Trophoblast cell (in vitro differentiated cells and primary cell): ENCODE measurements around the gene EPHA4.

Source experiments
- DNase-seq, 2 donors: peaks; one replicate each; pipeline ENCODE4 v3.0.0-alpha.2; 2016
- H2AFZ ChIP-seq: 2 replicates; pipeline ENCODE4 v1.6.1; 2013; ENCODE audit warnings: low read length, moderate library complexity, mild to moderate bottlenecking; ENCODE audit not compliant: insufficient read depth, poor library complexity
- H2AK5ac ChIP-seq: 2 replicates; pipeline ENCODE4 v1.6.1; 2013; ENCODE audit warnings: mild to moderate bottlenecking, low read length
- H2BK120ac ChIP-seq: 2 replicates; pipeline ENCODE4 v1.6.1; 2013; ENCODE audit warnings: low read length, mild to moderate bottlenecking, moderate library complexity; ENCODE audit not compliant: insufficient read depth, poor library complexity
- H2BK12ac ChIP-seq: 2 replicates; pipeline ENCODE4 v1.6.1; 2013; ENCODE audit warnings: mild to moderate bottlenecking, low read length, moderate library complexity
- H2BK5ac ChIP-seq: 2 replicates; pipeline ENCODE4 v1.6.1; 2013; ENCODE audit warnings: low read length, low read depth, moderate library complexity, mild to moderate bottlenecking; ENCODE audit not compliant: poor library complexity
- H3K14ac ChIP-seq: 2 replicates; pipeline ENCODE4 v1.6.1; 2013; ENCODE audit warnings: mild to moderate bottlenecking, low read length
- H3K18ac ChIP-seq: 2 replicates; pipeline ENCODE4 v1.6.1; 2013; ENCODE audit warnings: mild to moderate bottlenecking, low read length
- H3K23ac ChIP-seq: 2 replicates; pipeline ENCODE4 v1.6.1; 2013; ENCODE audit warnings: low read length
- H3K27ac ChIP-seq: 2 replicates; pipeline ENCODE4 v1.5.1; 2013; ENCODE audit warnings: low read depth, mild to moderate bottlenecking, inconsistent platforms, low read length, moderate library complexity
- H3K27me3 ChIP-seq: 2 replicates; pipeline ENCODE4 v1.6.1; 2013; ENCODE audit warnings: inconsistent platforms, mild to moderate bottlenecking, low read length, moderate library complexity; ENCODE audit not compliant: insufficient read depth
- H3K36me3 ChIP-seq, 2 experiments: 1 replicate in 1 of 2; 2 replicates in 1 of 2; pipeline ENCODE4 v1.6.1; 2013; ENCODE audit warnings: low read length in 2 of 2, mild to moderate bottlenecking in 2 of 2, moderate library complexity in 1 of 2; ENCODE audit not compliant: insufficient read depth in 2 of 2, control insufficient read depth in 1 of 2
- H3K4ac ChIP-seq: 2 replicates; pipeline ENCODE4 v1.6.1; 2013; ENCODE audit warnings: low read depth, mild to moderate bottlenecking, low read length, moderate library complexity
- H3K4me1 ChIP-seq, 2 experiments: 1 replicate in 1 of 2; 2 replicates in 1 of 2; pipeline ENCODE4 v1.6.1; 2013; ENCODE audit warnings: low read length in 2 of 2, mild to moderate bottlenecking in 2 of 2, moderate library complexity in 1 of 2; ENCODE audit not compliant: insufficient read depth in 2 of 2, control insufficient read depth in 1 of 2
- H3K4me2 ChIP-seq: 2 replicates; pipeline ENCODE4 v1.6.1; 2013; ENCODE audit warnings: inconsistent platforms, mild to moderate bottlenecking, low read length, moderate library complexity
- H3K4me3 ChIP-seq: 2 replicates; pipeline ENCODE4 v1.5.1; 2013; ENCODE audit warnings: mild to moderate bottlenecking, low read depth, low read length, inconsistent platforms
- H3K79me1 ChIP-seq: one replicate; pipeline ENCODE4 v1.6.1; 2013; ENCODE audit warnings: low read length
- H3K79me2 ChIP-seq: 2 replicates; pipeline ENCODE4 v1.6.1; 2013; ENCODE audit warnings: low read length, mild to moderate bottlenecking; ENCODE audit not compliant: control insufficient read depth, insufficient read depth, poor library complexity
- H3K9ac ChIP-seq: 2 replicates; pipeline ENCODE4 v1.6.1; 2013; ENCODE audit warnings: mild to moderate bottlenecking, low read length
- H3K9me3 ChIP-seq: 2 replicates; pipeline ENCODE4 v1.6.1; 2013; ENCODE audit warnings: low read depth, mild to moderate bottlenecking, control low read depth, inconsistent platforms, low read length; ENCODE audit not compliant: insufficient read depth
- H4K12ac ChIP-seq: 2 replicates; pipeline ENCODE4 v1.6.1; 2013; ENCODE audit warnings: low read depth, mild to moderate bottlenecking, low read length, moderate library complexity
- H4K8ac ChIP-seq: 2 replicates; pipeline ENCODE4 v1.6.1; 2013; ENCODE audit warnings: low read depth, mild to moderate bottlenecking, low read length, moderate library complexity
- H4K91ac ChIP-seq: one replicate; pipeline ENCODE4 v1.6.1; 2013; ENCODE audit warnings: low read depth, mild to moderate bottlenecking, low read length, moderate library complexity
- WGBS: extraction: QIAGEN DNeasy Blood & Tissue Kit; methylation state at CpG from one replicate; pipeline ENCODE4 v1.1.7; 2013; ENCODE audit warnings: missing lambda C conversion rate; ENCODE audit not compliant: insufficient read length, insufficient coverage; ENCODE audit errors: extremely low coverage; 5-methylcytosine and 5-hydroxymethylcytosine counted together

The EPHA4 gene

DNA sequence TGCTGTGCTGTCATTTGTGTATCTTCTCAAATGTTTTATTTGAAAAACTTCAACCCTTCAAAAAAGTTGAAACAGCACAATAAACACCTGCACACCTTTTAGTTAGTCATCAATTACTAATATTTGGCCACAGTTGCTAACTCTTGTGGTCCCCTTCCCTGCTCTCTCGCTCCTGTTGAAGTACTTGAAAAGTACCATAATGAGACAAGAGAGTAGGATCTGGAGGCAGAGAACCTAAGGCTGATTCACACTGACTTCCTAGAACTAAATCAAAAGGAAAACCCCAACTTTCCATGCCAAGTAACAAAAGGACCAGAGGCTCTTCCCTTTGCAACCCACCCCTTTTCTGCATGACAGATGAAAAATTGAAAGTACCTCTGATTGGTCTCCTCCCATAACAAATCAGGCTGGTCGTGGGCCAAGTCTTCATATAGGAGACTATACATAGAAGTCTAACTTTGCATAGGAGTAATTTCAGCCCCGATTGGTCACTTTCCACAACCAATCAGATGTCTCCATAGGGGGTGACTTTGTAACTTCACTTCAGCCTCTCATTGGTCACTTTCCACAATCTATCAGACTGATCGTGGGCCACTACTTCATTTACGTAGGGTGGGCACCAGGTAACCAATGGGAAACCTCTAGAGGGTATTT is 179.7 kb downstream of the EPHA4 start:
- WGBS: no CpG with 5 or more reads among the region's 5 CpGs
- no peak for DNase-seq
- H2AFZ ChIP-seq: no peak overlapping the region
- no peaks in the 10 kb centered on the region for H3K9me3 ChIP-seq
- no peak overlapping the region for H3K18ac ChIP-seq
- H3K4ac ChIP-seq: no peak overlapping the region
- no peak overlapping the region for H4K12ac ChIP-seq
- H2BK120ac ChIP-seq: no peak overlapping the region
- H3K23ac ChIP-seq: no peak overlapping the region
- no peak overlapping the region for H3K4me3 ChIP-seq
- H3K4me2 ChIP-seq: no peak overlapping the region
- no peak overlapping the region for H4K8ac ChIP-seq
- H2AK5ac ChIP-seq: no peak overlapping the region
- no peaks in the 10 kb centered on the region for H3K79me1 ChIP-seq
- no peak overlapping the region for H4K91ac ChIP-seq
- H3K36me3 ChIP-seq: no peaks in the 10 kb centered on the region
- no peaks in the 10 kb centered on the region for H3K4me1 ChIP-seq
- H3K27me3 ChIP-seq: no peaks in the 10 kb centered on the region
- H2BK5ac ChIP-seq: no peak overlapping the region
- H3K14ac ChIP-seq: no peak overlapping the region
- no peak overlapping the region for H3K9ac ChIP-seq
- H3K79me2 ChIP-seq: no peaks in the 10 kb centered on the region
- no peak overlapping the region for H3K27ac ChIP-seq
- no peak overlapping the region for H2BK12ac ChIP-seq

DNA sequence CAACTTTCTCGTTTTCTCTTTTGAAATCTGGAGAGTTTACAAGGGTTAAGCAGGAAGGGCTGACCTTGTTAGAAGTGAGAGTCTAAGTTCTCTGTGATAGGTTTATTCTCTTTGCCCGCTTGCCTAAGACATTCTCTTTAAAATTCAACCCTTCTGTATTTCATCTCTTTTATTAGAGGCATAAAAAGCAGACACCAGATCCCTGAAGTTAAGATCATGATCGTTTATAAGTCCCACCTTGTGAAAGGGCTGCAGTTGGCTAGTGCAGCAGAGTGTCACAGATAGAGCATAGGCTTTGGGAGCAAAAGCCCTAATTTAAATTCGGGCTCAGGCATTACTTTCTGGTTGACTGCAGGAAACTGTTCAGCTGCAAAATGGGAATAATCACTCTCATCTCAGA is 181.2 kb downstream of the EPHA4 start:
- H3K14ac ChIP-seq: no peak overlapping the region
- no CpG with 5 or more reads among the region's 4 CpGs for WGBS
- no peak overlapping the region for H4K12ac ChIP-seq
- no peak overlapping the region for H2AK5ac ChIP-seq
- H3K4me1 ChIP-seq: no peaks in the 10 kb centered on the region
- H3K79me2 ChIP-seq: no peaks in the 10 kb centered on the region
- H2BK5ac ChIP-seq: no peak overlapping the region
- no peak overlapping the region for H3K4ac ChIP-seq
- no peak overlapping the region for H3K18ac ChIP-seq
- H3K27me3 ChIP-seq: no peaks in the 10 kb centered on the region
- no peaks in the 10 kb centered on the region for H3K79me1 ChIP-seq
- H4K91ac ChIP-seq: no peak overlapping the region
- H2BK120ac ChIP-seq: no peak overlapping the region
- DNase-seq: no peak
- no peaks in the 10 kb centered on the region for H3K36me3 ChIP-seq
- no peak overlapping the region for H3K27ac ChIP-seq
- H4K8ac ChIP-seq: no peak overlapping the region
- no peak overlapping the region for H2AFZ ChIP-seq
- no peak overlapping the region for H2BK12ac ChIP-seq
- no peak overlapping the region for H3K4me2 ChIP-seq
- no peaks in the 10 kb centered on the region for H3K9me3 ChIP-seq
- H3K4me3 ChIP-seq: no peak overlapping the region
- H3K23ac ChIP-seq: no peak overlapping the region
- no peak overlapping the region for H3K9ac ChIP-seq

DNA sequence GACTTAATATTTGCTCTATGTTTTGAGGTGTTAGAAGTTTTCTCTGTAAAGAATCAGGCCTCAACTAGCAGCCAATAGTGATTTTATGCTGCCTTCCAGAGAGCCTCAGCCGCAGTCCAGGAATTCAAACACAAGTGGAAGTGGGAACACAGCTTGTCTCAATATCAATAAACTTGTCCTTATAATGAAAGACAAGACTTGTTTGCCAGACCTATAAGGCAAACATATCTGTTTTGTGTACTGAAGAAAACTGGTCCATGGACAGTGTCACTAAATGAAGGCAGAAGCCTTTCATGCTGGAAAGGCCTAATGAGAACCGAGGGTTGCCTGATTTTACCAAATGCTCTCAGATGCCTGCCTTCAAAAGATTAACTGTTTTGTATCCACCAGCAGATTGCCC is 182.2 kb downstream of the EPHA4 start:
- no peak overlapping the region for H4K91ac ChIP-seq
- no peak overlapping the region for H4K12ac ChIP-seq
- H3K4ac ChIP-seq: no peak overlapping the region
- no peak overlapping the region for H4K8ac ChIP-seq
- H2AFZ ChIP-seq: no peak overlapping the region
- H2AK5ac ChIP-seq: no peak overlapping the region
- H3K18ac ChIP-seq: no peak overlapping the region
- H3K36me3 ChIP-seq: no peaks in the 10 kb centered on the region
- no peak overlapping the region for H3K27ac ChIP-seq
- H3K9me3 ChIP-seq: no peaks in the 10 kb centered on the region
- no peaks in the 10 kb centered on the region for H3K27me3 ChIP-seq
- H3K23ac ChIP-seq: no peak overlapping the region
- H3K4me2 ChIP-seq: no peak overlapping the region
- no peaks in the 10 kb centered on the region for H3K79me1 ChIP-seq
- H2BK120ac ChIP-seq: no peak overlapping the region
- no peaks in the 10 kb centered on the region for H3K79me2 ChIP-seq
- no peak overlapping the region for H2BK5ac ChIP-seq
- H3K14ac ChIP-seq: no peak overlapping the region
- no peak overlapping the region for H3K4me3 ChIP-seq
- no peak overlapping the region for H2BK12ac ChIP-seq
- no peak for DNase-seq
- no peak overlapping the region for H3K9ac ChIP-seq
- no CpG with 5 or more reads among the region's 2 CpGs for WGBS
- no peaks in the 10 kb centered on the region for H3K4me1 ChIP-seq

DNA sequence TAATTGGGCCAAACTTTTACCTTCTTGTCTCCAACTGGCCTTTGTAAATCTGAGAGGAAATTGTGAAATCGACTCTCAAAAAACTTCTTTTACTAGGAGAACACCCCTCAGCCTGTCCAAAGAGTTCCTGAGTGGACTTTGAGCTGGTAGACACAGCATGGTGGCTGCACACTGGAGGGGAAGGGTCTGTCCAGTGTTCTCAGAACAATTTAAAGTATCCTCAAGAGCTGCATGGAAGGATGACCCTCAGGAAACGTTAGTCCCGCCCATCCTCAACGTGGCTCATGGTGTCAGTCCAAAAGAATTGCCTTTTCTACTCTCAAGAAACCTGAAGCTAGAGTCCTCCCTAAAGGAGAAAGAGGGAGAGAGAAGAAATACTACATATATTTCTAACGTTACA is 182.7 kb downstream of the EPHA4 start:
- Histone ChIP-seq H3K4me3 (no peak overlapping the region), H2BK12ac (no peak overlapping the region), H3K27me3 (no peaks in the 10 kb centered on the region), H3K4me1 (no peaks in the 10 kb centered on the region), H3K79me2 (no peaks in the 10 kb centered on the region), H4K12ac (no peak overlapping the region), H2AK5ac (no peak overlapping the region), H3K27ac (no peak overlapping the region), H3K18ac (no peak overlapping the region), H3K14ac (no peak overlapping the region), H4K91ac (no peak overlapping the region), H2BK120ac (no peak overlapping the region), H4K8ac (no peak overlapping the region), H3K4me2 (no peak overlapping the region), H3K9me3 (no peaks in the 10 kb centered on the region), H2AFZ (no peak overlapping the region), H2BK5ac (no peak overlapping the region), H3K4ac (no peak overlapping the region), H3K36me3 (no peaks in the 10 kb centered on the region), H3K23ac (no peak overlapping the region), H3K79me1 (no peaks in the 10 kb centered on the region), H3K9ac (no peak overlapping the region)
- no peak for DNase-seq
- no CpG with 5 or more reads among the region's 5 CpGs for WGBS
